CD4-positive, alpha-beta memory T cell (primary cell): ENCODE results near the gene ZNF76. TPM values are rescaled to one million over a fixed set of nuclear protein-coding genes. Genes with fewer than 3 reads are reported as not detected.

Experiments
- CTCF ChIA-PET: fragments of 350-600 bp; sonication (Branson Sonifier 250); formaldehyde crosslinking; loops from one replicate; lab custom pipeline; 2021; ENCODE audit warnings: inconsistent platforms; ENCODE audit not compliant: partially characterized antibody; lab: Charles Lee
- POLR2A ChIA-PET: fragments of 350-600 bp; sonication (Branson Sonifier 250); formaldehyde crosslinking; loops from one replicate; lab custom pipeline; 2021; ENCODE audit not compliant: partially characterized antibody; lab: Charles Lee
- DNase-seq, 5 donors: peaks; one replicate each; pipeline versions ENCODE4 v3.0.0 to v3.0.0-alpha.2; 2020 to 2022; ENCODE audit warnings: mixed read lengths in 1 of 5
- H3K27ac ChIP-seq: one replicate; pipeline ENCODE4 v1.7.0; 2013; ENCODE audit warnings: low read depth, low read length
- H3K27me3 ChIP-seq: 2 replicates; pipeline ENCODE4 v1.7.0; 2013; ENCODE audit warnings: mild to moderate bottlenecking, low read length, moderate library complexity; ENCODE audit not compliant: insufficient read depth
- H3K36me3 ChIP-seq: 2 replicates; pipeline ENCODE4 v1.7.0; 2013; ENCODE audit warnings: mild to moderate bottlenecking, low read length, moderate library complexity; ENCODE audit not compliant: insufficient read depth
- H3K4me1 ChIP-seq: 2 replicates; pipeline ENCODE4 v1.7.0; 2013; ENCODE audit warnings: mild to moderate bottlenecking, low read length, moderate library complexity; ENCODE audit not compliant: insufficient read depth
- H3K4me3 ChIP-seq, 2 donors: one replicate each; pipeline ENCODE4 v1.7.0; 2013; ENCODE audit warnings: low read length in 2 of 2, mild to moderate bottlenecking in 1 of 2
- H3K9me3 ChIP-seq, 2 donors: one replicate each; pipeline ENCODE4 v1.7.0; 2013; ENCODE audit warnings: low read length in 2 of 2, control low read depth in 1 of 2; ENCODE audit not compliant: control insufficient read depth in 1 of 2
- H3K27ac Mint-ChIP-seq, 7 donors: one replicate each; pipeline ENCODE4 v1.8.0; 2020 to 2021; ENCODE audit warnings: mixed read lengths in 7 of 7, mild to moderate bottlenecking in 6 of 7, inconsistent platforms in 3 of 7, moderate library complexity in 3 of 7
- H3K27me3 Mint-ChIP-seq, 2 donors: one replicate each; pipeline ENCODE4 v1.8.0; 2020 to 2021; ENCODE audit warnings: mixed read lengths in 2 of 2
- H3K36me3 Mint-ChIP-seq, 2 donors: one replicate each; pipeline ENCODE4 v1.8.0; 2020 to 2021; ENCODE audit warnings: mixed read lengths in 2 of 2, inconsistent platforms in 1 of 2, mild to moderate bottlenecking in 1 of 2
- H3K4me1 Mint-ChIP-seq, 4 donors: one replicate each; pipeline ENCODE4 v1.8.0; 2020 to 2021; ENCODE audit warnings: mixed read lengths in 4 of 4, mild to moderate bottlenecking in 1 of 4
- H3K4me3 Mint-ChIP-seq, 8 donors: one replicate each; pipeline ENCODE4 v1.8.0; 2020 to 2021; ENCODE audit warnings: mixed read lengths in 8 of 8, mild to moderate bottlenecking in 7 of 8, moderate library complexity in 6 of 8, inconsistent platforms in 3 of 8
- H3K9me3 Mint-ChIP-seq, 8 donors: one replicate each; pipeline ENCODE4 v1.8.0; 2020 to 2021; ENCODE audit warnings: mixed read lengths in 8 of 8, mild to moderate bottlenecking in 5 of 8, inconsistent platforms in 3 of 8, moderate library complexity in 1 of 8
- intact Hi-C: fragments of 100-400 bp; cut with micrococcal nuclease; formaldehyde crosslinking; loops from one replicate; pipeline ENCODE4 v1.15.1; 2023
- polyA plus RNA-seq, 2 donors: library from polyadenylated mRNA; unstranded; fragments of 300-500 nt; fragmentation: Illumina TruSeq; gene quantifications; one replicate each; pipeline ENCODE4 v1.2.3, GENCODE V29; 2021
- total RNA-seq, 2 experiments: library from RNA; stranded (reverse); gene quantifications; one replicate each; pipeline ENCODE4 v1.2.3, GENCODE V29; 2021

Gene ZNF76
- total and polyA plus RNA-seq, 4 experiments from 2014 or later = 26.3 to 106 (median 64.5) TPM

DNA sequence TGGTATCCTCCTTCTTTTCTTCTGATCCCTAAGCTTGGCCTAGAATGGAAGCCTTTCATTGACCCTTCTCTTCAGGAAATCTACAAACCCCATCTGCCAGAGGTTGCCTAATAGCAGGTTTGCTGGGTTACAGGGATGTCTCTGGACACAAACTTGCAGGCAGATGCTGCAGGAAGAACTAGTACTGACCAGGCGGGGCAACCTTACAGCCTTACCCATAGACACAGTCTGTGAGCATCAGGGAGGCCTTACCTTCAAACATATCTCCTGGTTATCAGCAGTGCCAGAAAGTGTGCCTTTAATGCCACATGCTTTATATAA is 43.2 kb upstream of the ZNF76 start:
- Histone ChIP-seq H3K4me1 (peaks cover 8% of the 10 kb centered on the region), H3K27me3 (peaks cover 17% of the 10 kb centered on the region), H3K9me3 (no peaks in the 10 kb centered on the region), H3K36me3 (no peaks in the 10 kb centered on the region), H3K4me3 (no peak overlapping the region), H3K27ac (no peak overlapping the region)
- ChIA-PET CTCF (interaction anchor here (0.8 to 1.7 kb wide), 2 partner anchors 11 to 24 kb away, joined by 3 to 9 read pairs; no protein-coding TSS in a partner anchor), POLR2A (no interaction called here)
- H3K9me3 Mint-ChIP-seq = no peaks in the 10 kb centered on the region
- peaks cover 40 to 64% of the 10 kb centered on the region in 2 donors for H3K27me3 Mint-ChIP-seq
- peak overlapping the region in 2 of 8 donors; percentile 26 to 30 for H3K4me3 Mint-ChIP-seq
- no peaks in the 10 kb centered on the region for H3K36me3 Mint-ChIP-seq
- intact Hi-C loops = no loop called here
- DNase-seq = no peak
- H3K27ac Mint-ChIP-seq = no peak overlapping the region
- H3K4me1 Mint-ChIP-seq = peaks cover 5 to 6% (median 6%) of the 10 kb centered on the region in 4 donors

DNA sequence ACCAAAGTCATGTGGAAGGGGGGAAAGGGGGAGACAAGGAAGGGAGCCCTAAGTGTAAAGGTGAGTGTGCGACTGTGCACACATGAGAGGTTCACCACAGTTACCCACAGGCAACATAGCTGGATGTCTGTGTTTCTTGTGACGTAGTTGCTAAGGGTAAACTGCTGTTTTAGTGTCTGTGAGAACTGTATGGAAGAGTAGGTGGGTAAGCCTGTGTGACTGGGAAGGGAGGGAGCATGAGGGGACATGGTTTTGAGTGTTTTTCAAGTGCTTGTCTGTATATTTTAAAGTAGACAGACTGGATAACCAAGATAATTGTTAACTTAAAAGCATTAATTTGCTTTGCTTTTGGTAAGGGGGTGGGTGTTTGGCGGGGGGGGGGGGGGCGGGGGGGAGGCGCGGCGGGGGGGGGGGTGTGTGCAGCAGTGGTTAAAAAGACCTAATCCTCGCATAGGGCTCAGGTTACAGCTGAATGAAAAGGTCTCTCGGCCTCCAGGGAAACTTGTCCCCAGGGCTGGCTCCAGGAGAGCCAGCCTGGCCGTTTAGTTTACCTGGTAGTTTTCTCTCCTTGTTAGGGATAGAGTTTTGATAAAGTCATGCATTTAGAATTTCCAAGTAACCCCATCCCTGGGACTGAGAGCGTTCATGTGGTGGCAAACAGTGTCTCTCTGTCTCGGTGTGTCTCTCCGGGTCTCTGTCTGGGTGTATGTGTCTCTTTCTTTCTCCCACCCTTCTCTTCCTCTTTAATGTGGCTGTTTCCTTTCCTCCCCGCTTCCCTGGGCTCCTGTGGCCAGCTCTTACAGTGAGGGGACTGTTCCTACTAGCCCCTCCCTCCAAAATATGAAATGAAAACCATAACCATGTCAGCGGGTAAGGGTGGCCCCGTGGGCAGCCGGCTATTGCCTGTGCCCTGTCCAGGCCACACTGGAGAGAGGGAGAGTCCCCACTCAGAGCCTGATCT is 42.4 kb upstream of the ZNF76 start:
- Histone ChIP-seq H3K36me3 (no peaks in the 10 kb centered on the region), H3K9me3 (no peaks in the 10 kb centered on the region), H3K4me1 (peaks cover 8% of the 10 kb centered on the region), H3K27ac (no peak overlapping the region), H3K27me3 (peaks cover 15% of the 10 kb centered on the region), H3K4me3 (no peak overlapping the region)
- intact Hi-C loops = no loop called here
- Mint-ChIP-seq H3K27ac (no peak overlapping the region), H3K4me1 (peaks cover 5 to 6% (median 6%) of the 10 kb centered on the region in 4 donors), H3K36me3 (no peaks in the 10 kb centered on the region), H3K9me3 (no peaks in the 10 kb centered on the region), H3K27me3 (peaks cover 41 to 57% of the 10 kb centered on the region in 2 donors), H3K4me3 (no peak overlapping the region)
- ChIA-PET CTCF (no interaction called here), POLR2A (no interaction called here)
- no peak for DNase-seq

GRCh38 chr6:35218021-35218420 is 41.5 kb upstream of the ZNF76 start:
- H3K27me3 ChIP-seq = peaks cover 7% of the 10 kb centered on the region

GRCh38 chr6:35218456-35218855 is 41.1 kb upstream of the ZNF76 start:
- H3K27ac ChIP-seq = no peak overlapping the region
- POLR2A ChIA-PET = no interaction called here

More at GRCh38 chr6:35218021-35218420, 41.5 kb upstream of the ZNF76 start:
- Mint-ChIP-seq H3K9me3 (no peaks in the 10 kb centered on the region), H3K4me1 (peaks cover 2 to 4% (median 3%) of the 10 kb centered on the region in 4 donors), H3K36me3 (no peaks in the 10 kb centered on the region), H3K4me3 (no peak overlapping the region), H3K27me3 (peaks cover 32 to 48% of the 10 kb centered on the region in 2 donors), H3K27ac (no peak overlapping the region)
- DNase-seq = no peak
- intact Hi-C loops = no loop called here
- Histone ChIP-seq H3K4me3 (no peak overlapping the region), H3K27ac (no peak overlapping the region), H3K9me3 (no peaks in the 10 kb centered on the region), H3K36me3 (no peaks in the 10 kb centered on the region), H3K4me1 (peaks cover 8% of the 10 kb centered on the region)
- CTCF ChIA-PET = interaction anchor here (1.0 kb wide), 1 partner anchor 13 kb away, joined by 3 read pairs; no protein-coding TSS in a partner anchor
- POLR2A ChIA-PET = no interaction called here

GRCh38 chr6:35219683-35220326 is 39.7 kb upstream of the ZNF76 start:
- CTCF ChIA-PET = interaction anchor here (1.2 to 2.0 kb wide), 2 partner anchors 12 to 14 kb away, joined by 5 to 7 read pairs; no protein-coding TSS in a partner anchor
- H3K4me1 Mint-ChIP-seq = no peaks in the 10 kb centered on the region

More at GRCh38 chr6:35218456-35218855, 41.1 kb upstream of the ZNF76 start:
- Histone ChIP-seq H3K4me3 (no peak overlapping the region), H3K9me3 (no peaks in the 10 kb centered on the region), H3K27me3 (peaks cover 3% of the 10 kb centered on the region), H3K36me3 (no peaks in the 10 kb centered on the region), H3K4me1 (peaks cover 5% of the 10 kb centered on the region)
- CTCF ChIA-PET = interaction anchor here (1.0 kb wide), 1 partner anchor 13 kb away, joined by 3 read pairs; no protein-coding TSS in a partner anchor
- Mint-ChIP-seq H3K36me3 (no peaks in the 10 kb centered on the region), H3K9me3 (no peaks in the 10 kb centered on the region), H3K4me3 (no peak overlapping the region), H3K27me3 (peaks cover 28 to 44% of the 10 kb centered on the region in 2 donors), H3K4me1 (no peaks in the 10 kb centered on the region), H3K27ac (no peak overlapping the region)
- intact Hi-C loops = no loop called here
- DNase-seq = no peak

DNA sequence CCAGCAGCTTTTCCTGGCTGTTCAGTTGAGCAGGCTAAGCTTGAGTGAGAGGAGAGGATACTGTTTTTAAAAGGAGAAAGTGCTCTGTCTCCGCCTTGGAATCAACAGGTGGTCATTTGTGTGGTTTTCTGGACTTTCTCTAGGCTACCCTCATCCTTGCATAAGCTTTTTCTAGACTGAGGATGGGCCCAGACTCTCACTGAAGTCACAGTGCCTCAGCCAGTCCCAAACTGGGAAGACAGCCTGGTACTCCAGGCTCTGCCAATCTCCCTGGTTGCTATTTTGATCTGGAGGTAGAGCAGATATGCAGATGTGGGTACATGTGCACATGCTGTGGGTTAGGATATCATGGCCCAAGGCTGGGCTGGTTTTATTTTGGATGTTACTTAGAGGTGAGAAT is 38.8 kb upstream of the ZNF76 start:
- H3K27ac ChIP-seq = no peak overlapping the region
- intact Hi-C loops = no loop called here
- H3K9me3 Mint-ChIP-seq = no peaks in the 10 kb centered on the region
- no peaks in the 10 kb centered on the region for H3K9me3 ChIP-seq
- no peaks in the 10 kb centered on the region for H3K36me3 ChIP-seq
- no peaks in the 10 kb centered on the region for H3K4me1 ChIP-seq
- POLR2A ChIA-PET = interaction anchor here (1.0 kb wide), 1 partner anchor 12 kb away, joined by 3 read pairs; no protein-coding TSS in a partner anchor
- H3K27ac Mint-ChIP-seq = no peak overlapping the region
- H3K36me3 Mint-ChIP-seq = no peaks in the 10 kb centered on the region
- CTCF ChIA-PET = interaction anchor here (2.0 kb wide), 1 partner anchor 15 kb away, joined by 7 read pairs; no protein-coding TSS in a partner anchor
- peaks cover 3% of the 10 kb centered on the region for H3K27me3 ChIP-seq
- no peak for DNase-seq
- H3K27me3 Mint-ChIP-seq = peaks cover 24 to 34% of the 10 kb centered on the region in 2 donors
- H3K4me3 ChIP-seq = no peak overlapping the region
- H3K4me3 Mint-ChIP-seq = no peak overlapping the region
- no peaks in the 10 kb centered on the region for H3K4me1 Mint-ChIP-seq

More at GRCh38 chr6:35219683-35220326, 39.7 kb upstream of the ZNF76 start:
- H3K4me3 Mint-ChIP-seq = no peak overlapping the region
- peaks cover 3% of the 10 kb centered on the region for H3K27me3 ChIP-seq
- intact Hi-C loops = no loop called here
- no peaks in the 10 kb centered on the region for H3K9me3 Mint-ChIP-seq
- POLR2A ChIA-PET = interaction anchor here (1.0 kb wide), 1 partner anchor 13 kb away, joined by 3 read pairs; no protein-coding TSS in a partner anchor
- H3K36me3 ChIP-seq = no peaks in the 10 kb centered on the region
- H3K27me3 Mint-ChIP-seq = peaks cover 28 to 43% of the 10 kb centered on the region in 2 donors
- H3K9me3 ChIP-seq = no peaks in the 10 kb centered on the region
- H3K4me1 ChIP-seq = no peaks in the 10 kb centered on the region
- H3K4me3 ChIP-seq = no peak overlapping the region
- DNase-seq = no peak
- H3K27ac ChIP-seq = no peak overlapping the region
- H3K27ac Mint-ChIP-seq = no peak overlapping the region
- no peaks in the 10 kb centered on the region for H3K36me3 Mint-ChIP-seq

GRCh38 chr6:35223396-35223795 is 36.1 kb upstream of the ZNF76 start:
- no peaks in the 10 kb centered on the region for H3K9me3 Mint-ChIP-seq
- CTCF ChIA-PET = interaction anchor here (1.3 kb wide), 1 partner anchor 18 kb away, joined by 5 read pairs; no protein-coding TSS in a partner anchor

More at GRCh38 chr6:35223396-35223795, 36.1 kb upstream of the ZNF76 start:
- no peaks in the 10 kb centered on the region for H3K4me1 ChIP-seq
- H3K4me3 Mint-ChIP-seq = no peak overlapping the region
- DNase-seq = no peak
- H3K4me1 Mint-ChIP-seq = no peaks in the 10 kb centered on the region
- H3K9me3 ChIP-seq = no peaks in the 10 kb centered on the region
- no peak overlapping the region for H3K4me3 ChIP-seq
- no peaks in the 10 kb centered on the region for H3K27me3 ChIP-seq
- POLR2A ChIA-PET = no interaction called here
- H3K36me3 ChIP-seq = no peaks in the 10 kb centered on the region
- no peaks in the 10 kb centered on the region for H3K36me3 Mint-ChIP-seq
- H3K27ac ChIP-seq = no peak overlapping the region
- H3K27ac Mint-ChIP-seq = no peak overlapping the region
- peaks cover 4 to 17% of the 10 kb centered on the region in 2 donors for H3K27me3 Mint-ChIP-seq
- intact Hi-C loops = no loop called here
